SK-N-SH treated with all-trans-retinoic acid at 6 μM for 48 hours (cell line): Measurements from ENCODE around the gene HSD11B2.

Source experiments
- ATAC-seq: fragments of 200-7000 bp; cut with Tn5 transposase; 3 replicates; pipeline ENCODE4 v1.9.1; 2020; ENCODE audit warnings: mild to moderate bottlenecking, moderate library complexity
- ARNTL ChIP-seq: fragments of 450-650 bp; formaldehyde crosslinking; IDR thresholded peaks from 2 replicates; pipeline ENCODE4 v1.5.0; 2020; ENCODE audit warnings: low read depth, mild to moderate bottlenecking, moderate library complexity, borderline replicate concordance
- BACH2 ChIP-seq: fragments of 250-450 bp; sonication (Bioruptor Pico); IDR thresholded peaks from 2 replicates; pipeline ENCODE4 v1.9.0; 2021; ENCODE audit warnings: mild to moderate bottlenecking, borderline replicate concordance
- CSDC2 ChIP-seq: fragments of 250-450 bp; sonication (Bioruptor Pico); IDR thresholded peaks from 2 replicates; pipeline ENCODE4 v1.5.0; 2020; ENCODE audit warnings: mild to moderate bottlenecking, moderate library complexity
- GLIS3 ChIP-seq: fragments of 250-450 bp; sonication (Bioruptor Pico); IDR thresholded peaks from 2 replicates; pipeline ENCODE4 v1.5.0; 2020; ENCODE audit warnings: mild to moderate bottlenecking, moderate library complexity
- ISL1 ChIP-seq: fragments of 250-450 bp; sonication (Bioruptor Pico); IDR thresholded peaks from 2 replicates; pipeline ENCODE4 v2.1.2; 2022; ENCODE audit warnings: mild to moderate bottlenecking, moderate library complexity
- OSR1 ChIP-seq: fragments of 250-450 bp; sonication (Bioruptor Pico); IDR thresholded peaks from 2 replicates; pipeline ENCODE4 v1.8.0; 2022; ENCODE audit warnings: moderate library complexity, mild to moderate bottlenecking, inconsistent platforms
- PPARA ChIP-seq: fragments of 250-450 bp; sonication (Bioruptor Pico); IDR thresholded peaks from 2 replicates; pipeline ENCODE4 v1.5.0; 2020; ENCODE audit warnings: mild to moderate bottlenecking, borderline replicate concordance
- RARB ChIP-seq: fragments of 250-450 bp; sonication (Bioruptor Pico); IDR thresholded peaks from 2 replicates; pipeline ENCODE4 v1.8.0; 2021; ENCODE audit warnings: mild to moderate bottlenecking, moderate library complexity
- SNAI2 ChIP-seq: fragments of 250-450 bp; sonication (Bioruptor Pico); IDR thresholded peaks from 2 replicates; pipeline ENCODE4 v1.5.0; 2020; ENCODE audit warnings: mild to moderate bottlenecking, moderate library complexity
- TCF4 ChIP-seq: fragments of 250-450 bp; sonication (Bioruptor Pico); IDR thresholded peaks from 2 replicates; pipeline ENCODE4 v1.8.0; 2021; ENCODE audit warnings: mild to moderate bottlenecking, moderate library complexity, borderline replicate concordance
- TOX ChIP-seq: fragments of 250-450 bp; sonication (Bioruptor Pico); IDR thresholded peaks from 2 replicates; pipeline ENCODE4 v1.8.0; 2021; ENCODE audit warnings: mild to moderate bottlenecking, moderate library complexity, borderline replicate concordance
- ZC3H10 ChIP-seq: fragments of 250-450 bp; sonication (Bioruptor Pico); IDR thresholded peaks from 2 replicates; pipeline ENCODE4 v1.5.1; 2021; ENCODE audit warnings: mild to moderate bottlenecking, moderate library complexity
- ZFP30 ChIP-seq: fragments of 450-650 bp; formaldehyde crosslinking; IDR thresholded peaks from 2 replicates; pipeline ENCODE4 v1.5.0; 2022; ENCODE audit warnings: mild to moderate bottlenecking, moderate library complexity
- ZNF565 ChIP-seq: fragments of 450-650 bp; formaldehyde crosslinking; conservative IDR thresholded peaks from 2 replicates; pipeline ENCODE4 v1.5.0; 2020; ENCODE audit warnings: low read depth, mild to moderate bottlenecking, moderate library complexity
- ZNF70 ChIP-seq: fragments of 450-650 bp; formaldehyde crosslinking; IDR thresholded peaks from 2 replicates; pipeline ENCODE4 v1.5.0; 2020; ENCODE audit warnings: mild to moderate bottlenecking, moderate library complexity
- ZNF8 ChIP-seq: fragments of 450-650 bp; formaldehyde crosslinking; IDR thresholded peaks from 2 replicates; pipeline ENCODE4 v1.5.0; 2020; ENCODE audit warnings: mild to moderate bottlenecking, moderate library complexity
- TF ChIP-seq, protein P1 (sequence below): fragments of 250-450 bp; sonication (Bioruptor Pico); IDR thresholded peaks from 2 replicates; pipeline ENCODE4 v1.8.0; 2021; ENCODE audit warnings: low read depth, mild to moderate bottlenecking, moderate library complexity, borderline replicate concordance
- TF ChIP-seq, protein P2 (sequence below): fragments of 250-450 bp; sonication (Bioruptor Pico); IDR thresholded peaks from 2 replicates; pipeline ENCODE4 v1.5.0; 2020; ENCODE audit warnings: mild to moderate bottlenecking, moderate library complexity
- TF ChIP-seq, protein P3 (sequence below): fragments of 250-450 bp; sonication (Bioruptor Pico); IDR thresholded peaks from 2 replicates; pipeline ENCODE4 v1.8.0; 2020; ENCODE audit warnings: mild to moderate bottlenecking, moderate library complexity, borderline replicate concordance
- TF ChIP-seq, protein P4 (sequence below): fragments of 250-450 bp; sonication (Bioruptor Pico); IDR thresholded peaks from 2 replicates; pipeline ENCODE4 v1.5.1; 2020; ENCODE audit warnings: low read depth, mild to moderate bottlenecking, moderate library complexity

The HSD11B2 gene

DNA sequence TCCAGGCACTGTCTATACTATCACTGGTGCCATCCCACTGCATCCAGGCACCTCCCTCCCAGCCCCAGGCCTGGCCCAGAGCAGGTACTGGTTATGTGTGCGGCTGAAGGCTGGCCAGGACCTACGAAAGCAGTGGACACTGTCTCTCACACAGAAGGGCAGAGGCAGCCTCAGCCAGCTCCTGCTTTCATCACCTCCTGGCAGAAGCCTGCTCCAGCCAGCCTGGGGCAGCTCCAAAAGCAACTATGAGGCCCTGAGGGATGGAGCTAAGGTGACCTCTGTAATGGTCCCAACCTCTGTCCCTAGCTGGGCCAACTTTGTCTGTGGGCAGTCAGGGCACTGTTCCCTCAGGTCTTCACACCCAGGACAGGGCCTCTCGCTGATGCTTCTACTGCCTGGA is 18.8 kb downstream of the HSD11B2 start (continued):
- TF ChIP-seq PPARA (CRISPR knock-in tag), result no peak
- no peak for TF ChIP-seq ZNF8 (CRISPR knock-in tag)
- no peak for TF ChIP-seq RARB (CRISPR knock-in tag)
- no peak for TF ChIP-seq TCF4 (CRISPR knock-in tag)
- no peak for TF ChIP-seq BACH2 (CRISPR knock-in tag)
- no peak for TF ChIP-seq ARNTL (CRISPR knock-in tag)
- TF ChIP-seq, all 23 proteins: peak for 0

DNA sequence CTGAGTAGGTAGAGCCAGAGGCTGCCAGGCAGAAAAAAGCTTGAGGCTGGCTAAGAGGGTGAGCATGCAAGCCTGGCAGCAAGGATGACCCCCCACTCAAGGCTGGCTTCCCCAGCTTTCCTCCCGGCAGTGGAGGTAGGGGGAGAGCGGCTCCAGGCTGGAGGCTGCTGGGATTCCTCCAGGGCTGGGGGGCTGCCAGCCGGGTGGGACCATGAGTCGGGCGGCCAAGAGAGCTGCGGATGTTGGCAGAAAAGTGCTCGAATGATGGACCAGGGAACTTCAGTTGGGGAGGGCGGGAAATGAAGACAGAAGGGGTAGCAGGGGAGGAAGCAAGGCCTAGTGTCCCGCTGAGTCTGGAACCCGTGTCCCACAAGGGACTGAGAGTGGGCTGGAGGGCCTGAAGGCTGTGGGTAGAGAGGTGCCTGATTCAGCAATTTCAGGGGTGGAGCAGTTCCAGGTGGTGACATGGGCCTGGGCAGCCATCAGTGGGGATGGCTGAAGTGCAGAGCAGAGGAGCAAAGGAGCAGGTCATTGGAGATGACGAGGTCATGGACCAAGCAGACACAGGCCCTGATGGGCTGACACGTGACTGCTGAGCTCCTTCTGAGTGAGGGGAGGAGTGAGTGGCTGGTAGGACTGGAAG is 20.3 kb downstream of the HSD11B2 start:
- ATAC-seq, result no peak
- TF ChIP-seq PPARA (CRISPR knock-in tag) (no peak), ZFP30 (CRISPR knock-in tag) (no peak), TOX (CRISPR knock-in tag) (no peak)
- TF ChIP-seq, protein P1, sequence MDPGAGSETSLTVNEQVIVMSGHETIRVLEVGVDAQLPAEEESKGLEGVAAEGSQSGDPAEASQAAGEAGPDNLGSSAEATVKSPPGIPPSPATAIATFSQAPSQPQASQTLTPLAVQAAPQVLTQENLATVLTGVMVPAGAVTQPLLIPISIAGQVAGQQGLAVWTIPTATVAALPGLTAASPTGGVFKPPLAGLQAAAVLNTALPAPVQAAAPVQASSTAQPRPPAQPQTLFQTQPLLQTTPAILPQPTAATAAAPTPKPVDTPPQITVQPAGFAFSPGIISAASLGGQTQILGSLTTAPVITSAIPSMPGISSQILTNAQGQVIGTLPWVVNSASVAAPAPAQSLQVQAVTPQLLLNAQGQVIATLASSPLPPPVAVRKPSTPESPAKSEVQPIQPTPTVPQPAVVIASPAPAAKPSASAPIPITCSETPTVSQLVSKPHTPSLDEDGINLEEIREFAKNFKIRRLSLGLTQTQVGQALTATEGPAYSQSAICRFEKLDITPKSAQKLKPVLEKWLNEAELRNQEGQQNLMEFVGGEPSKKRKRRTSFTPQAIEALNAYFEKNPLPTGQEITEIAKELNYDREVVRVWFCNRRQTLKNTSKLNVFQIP (CRISPR knock-in tag), result no peak

DNA sequence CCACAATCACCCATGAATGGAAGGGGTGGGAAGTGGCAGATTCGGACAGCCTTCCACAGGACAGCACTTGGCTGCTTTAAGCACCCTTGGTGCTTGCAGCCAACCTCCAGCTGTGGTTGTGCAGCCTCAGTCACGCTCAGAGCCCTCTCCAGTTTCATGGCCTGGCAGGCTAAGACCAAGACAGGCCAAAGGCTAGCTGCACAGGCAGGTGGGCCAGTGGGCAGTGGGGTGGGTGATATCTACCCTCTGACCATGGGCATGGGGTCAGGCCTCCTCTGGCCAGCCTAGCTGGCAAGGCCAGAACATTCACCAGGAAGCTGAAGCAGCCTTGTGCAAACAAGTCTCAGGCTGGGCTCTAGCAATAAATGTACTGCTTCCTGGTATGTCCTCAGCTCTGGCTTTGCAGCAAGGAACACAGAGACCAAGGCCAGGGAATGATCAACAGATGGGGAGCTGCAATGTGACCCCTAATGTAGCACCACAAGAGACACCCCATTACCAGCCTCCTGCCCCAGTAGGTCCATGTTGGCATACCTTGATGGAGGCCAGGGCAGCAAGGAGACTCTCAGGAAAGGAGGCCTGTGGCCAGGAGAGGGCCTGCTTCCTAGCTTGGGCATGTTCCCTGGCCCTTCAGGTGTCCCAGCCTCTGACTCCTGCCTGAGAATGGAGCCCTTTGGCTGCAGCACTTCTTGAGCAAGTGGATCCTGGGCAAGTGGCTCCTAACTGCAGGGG is 20.9 kb downstream of the HSD11B2 start:
- ATAC-seq, result no peak
- no peak for TF ChIP-seq OSR1 (CRISPR knock-in tag)
- no peak for TF ChIP-seq ISL1 (CRISPR knock-in tag)
- no peak for TF ChIP-seq ZC3H10 (CRISPR knock-in tag)
- TF ChIP-seq, protein P2, sequence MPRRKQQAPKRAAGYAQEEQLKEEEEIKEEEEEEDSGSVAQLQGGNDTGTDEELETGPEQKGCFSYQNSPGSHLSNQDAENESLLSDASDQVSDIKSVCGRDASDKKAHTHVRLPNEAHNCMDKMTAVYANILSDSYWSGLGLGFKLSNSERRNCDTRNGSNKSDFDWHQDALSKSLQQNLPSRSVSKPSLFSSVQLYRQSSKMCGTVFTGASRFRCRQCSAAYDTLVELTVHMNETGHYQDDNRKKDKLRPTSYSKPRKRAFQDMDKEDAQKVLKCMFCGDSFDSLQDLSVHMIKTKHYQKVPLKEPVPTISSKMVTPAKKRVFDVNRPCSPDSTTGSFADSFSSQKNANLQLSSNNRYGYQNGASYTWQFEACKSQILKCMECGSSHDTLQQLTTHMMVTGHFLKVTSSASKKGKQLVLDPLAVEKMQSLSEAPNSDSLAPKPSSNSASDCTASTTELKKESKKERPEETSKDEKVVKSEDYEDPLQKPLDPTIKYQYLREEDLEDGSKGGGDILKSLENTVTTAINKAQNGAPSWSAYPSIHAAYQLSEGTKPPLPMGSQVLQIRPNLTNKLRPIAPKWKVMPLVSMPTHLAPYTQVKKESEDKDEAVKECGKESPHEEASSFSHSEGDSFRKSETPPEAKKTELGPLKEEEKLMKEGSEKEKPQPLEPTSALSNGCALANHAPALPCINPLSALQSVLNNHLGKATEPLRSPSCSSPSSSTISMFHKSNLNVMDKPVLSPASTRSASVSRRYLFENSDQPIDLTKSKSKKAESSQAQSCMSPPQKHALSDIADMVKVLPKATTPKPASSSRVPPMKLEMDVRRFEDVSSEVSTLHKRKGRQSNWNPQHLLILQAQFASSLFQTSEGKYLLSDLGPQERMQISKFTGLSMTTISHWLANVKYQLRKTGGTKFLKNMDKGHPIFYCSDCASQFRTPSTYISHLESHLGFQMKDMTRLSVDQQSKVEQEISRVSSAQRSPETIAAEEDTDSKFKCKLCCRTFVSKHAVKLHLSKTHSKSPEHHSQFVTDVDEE (CRISPR knock-in tag), result no peak
- no peak for TF ChIP-seq RARB (CRISPR knock-in tag)
- TF ChIP-seq, protein P3, sequence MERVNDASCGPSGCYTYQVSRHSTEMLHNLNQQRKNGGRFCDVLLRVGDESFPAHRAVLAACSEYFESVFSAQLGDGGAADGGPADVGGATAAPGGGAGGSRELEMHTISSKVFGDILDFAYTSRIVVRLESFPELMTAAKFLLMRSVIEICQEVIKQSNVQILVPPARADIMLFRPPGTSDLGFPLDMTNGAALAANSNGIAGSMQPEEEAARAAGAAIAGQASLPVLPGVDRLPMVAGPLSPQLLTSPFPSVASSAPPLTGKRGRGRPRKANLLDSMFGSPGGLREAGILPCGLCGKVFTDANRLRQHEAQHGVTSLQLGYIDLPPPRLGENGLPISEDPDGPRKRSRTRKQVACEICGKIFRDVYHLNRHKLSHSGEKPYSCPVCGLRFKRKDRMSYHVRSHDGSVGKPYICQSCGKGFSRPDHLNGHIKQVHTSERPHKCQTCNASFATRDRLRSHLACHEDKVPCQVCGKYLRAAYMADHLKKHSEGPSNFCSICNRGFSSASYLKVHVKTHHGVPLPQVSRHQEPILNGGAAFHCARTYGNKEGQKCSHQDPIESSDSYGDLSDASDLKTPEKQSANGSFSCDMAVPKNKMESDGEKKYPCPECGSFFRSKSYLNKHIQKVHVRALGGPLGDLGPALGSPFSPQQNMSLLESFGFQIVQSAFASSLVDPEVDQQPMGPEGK (CRISPR knock-in tag), result no peak
- TF ChIP-seq ZNF565 (CRISPR knock-in tag), result no peak
- no peak for TF ChIP-seq CSDC2
- no peak for TF ChIP-seq ZNF70 (CRISPR knock-in tag)
- TF ChIP-seq SNAI2 (CRISPR knock-in tag), result no peak
- TF ChIP-seq, protein P4, sequence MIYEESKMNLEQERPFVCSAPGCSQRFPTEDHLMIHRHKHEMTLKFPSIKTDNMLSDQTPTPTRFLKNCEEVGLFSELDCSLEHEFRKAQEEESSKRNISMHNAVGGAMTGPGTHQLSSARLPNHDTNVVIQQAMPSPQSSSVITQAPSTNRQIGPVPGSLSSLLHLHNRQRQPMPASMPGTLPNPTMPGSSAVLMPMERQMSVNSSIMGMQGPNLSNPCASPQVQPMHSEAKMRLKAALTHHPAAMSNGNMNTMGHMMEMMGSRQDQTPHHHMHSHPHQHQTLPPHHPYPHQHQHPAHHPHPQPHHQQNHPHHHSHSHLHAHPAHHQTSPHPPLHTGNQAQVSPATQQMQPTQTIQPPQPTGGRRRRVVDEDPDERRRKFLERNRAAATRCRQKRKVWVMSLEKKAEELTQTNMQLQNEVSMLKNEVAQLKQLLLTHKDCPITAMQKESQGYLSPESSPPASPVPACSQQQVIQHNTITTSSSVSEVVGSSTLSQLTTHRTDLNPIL (CRISPR knock-in tag), result no peak
- no peak for TF ChIP-seq ARNTL (CRISPR knock-in tag)

DNA sequence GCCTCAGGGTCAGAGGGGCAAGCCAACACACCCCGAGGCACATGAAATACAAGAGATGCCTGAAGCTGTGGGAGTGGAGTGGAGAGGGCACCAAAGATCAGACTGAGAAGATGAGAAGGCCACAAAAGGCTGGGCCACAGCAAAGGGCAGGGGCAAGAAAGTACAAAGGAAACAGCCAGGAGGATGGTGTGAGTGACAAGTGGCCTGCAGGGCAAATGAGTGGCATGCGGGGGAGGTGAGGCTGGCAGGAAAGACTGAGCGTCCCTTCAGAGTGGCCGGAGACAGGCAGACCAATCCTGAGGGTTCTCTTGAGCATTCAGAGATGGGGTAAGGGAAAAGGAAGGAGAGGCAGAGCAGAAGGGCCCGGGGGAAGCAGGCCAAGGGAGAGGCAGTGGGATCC is 23.2 kb downstream of the HSD11B2 start:
- ATAC-seq, result no peak
- TF ChIP-seq ZFP30 (CRISPR knock-in tag), result no peak
- no peak for TF ChIP-seq PPARA (CRISPR knock-in tag)
- no peak for TF ChIP-seq CSDC2
- TF ChIP-seq ARNTL (CRISPR knock-in tag), result no peak
- TF ChIP-seq TCF4 (CRISPR knock-in tag), result no peak
- no peak for TF ChIP-seq GLIS3 (CRISPR knock-in tag)
- TF ChIP-seq, protein P1 (CRISPR knock-in tag), result no peak
